Measurements from ENCODE around the gene DPPA3.
"Not testable (repeated sequence)": the region's sequence is repeated elsewhere in the genome, so short reads cannot be mapped to it uniquely, and the experiment has no call there.

DPPA3 gene

GRCh38 chr12:7750350-7750749 lies 39.1 kb downstream of the DPPA3 start:
- in situ Hi-C loops (cut with HindIII; ENCODE audit: low sequenced_read_pairs) = no loop called here
- H3K4me3 ChIP-seq (ENCODE audit: low read depth, low read length) = no peak overlapping the region
- no peak for TF ChIP-seq CTCF (IDR thresholded peaks at IDR 0.05; ENCODE audit: low read depth, low read length, missing control alignments)
- DNase-seq (ENCODE audit: low read depth) = no peak

- no peak for DNase-seq (ENCODE audit: low read depth)
- no peak for TF ChIP-seq CTCF (IDR thresholded peaks at IDR 0.05; ENCODE audit: low read depth, low read length, missing control alignments)
- in situ Hi-C loops (cut with HindIII; ENCODE audit: low sequenced_read_pairs) = no loop called here
- H3K4me3 ChIP-seq (ENCODE audit: low read depth, low read length) = no peak overlapping the region
Observed at GRCh38 chr12:7751394-7751793, 40.2 kb downstream of the DPPA3 start.

- in situ Hi-C loops (cut with HindIII; ENCODE audit: low sequenced_read_pairs); DNase-seq (ENCODE audit: low read depth); H3K4me3 ChIP-seq (ENCODE audit: low read depth, low read length): not testable (repeated sequence)
Observed at GRCh38 chr12:7751941-7752922, 41.0 kb downstream of the DPPA3 start.

GRCh38 chr12:7755668-7756067 lies 44.4 kb downstream of the DPPA3 start:
- H3K4me3 ChIP-seq (ENCODE audit: low read depth, low read length); in situ Hi-C loops (cut with HindIII; ENCODE audit: low sequenced_read_pairs); DNase-seq (ENCODE audit: low read depth): not testable (repeated sequence)

- TF ChIP-seq CTCF (IDR thresholded peaks at IDR 0.05; ENCODE audit: low read depth, low read length, missing control alignments) = no peak
- in situ Hi-C loops (cut with HindIII; ENCODE audit: low sequenced_read_pairs) = no loop called here
- DNase-seq (ENCODE audit: low read depth) = no peak
- no peak overlapping the region for H3K4me3 ChIP-seq (ENCODE audit: low read depth, low read length)
Observed at GRCh38 chr12:7756993-7757392, 45.8 kb downstream of the DPPA3 start.

GRCh38 chr12:7758766-7759140 lies 47.5 kb downstream of the DPPA3 start:
- TF ChIP-seq CTCF (IDR thresholded peaks at IDR 0.05; ENCODE audit: low read depth, low read length, missing control alignments) = no peak
- in situ Hi-C loops (cut with HindIII; ENCODE audit: low sequenced_read_pairs) = no loop called here
- no peak for DNase-seq (ENCODE audit: low read depth)
- no peak overlapping the region for H3K4me3 ChIP-seq (ENCODE audit: low read depth, low read length)

All from astrocyte of the cerebellum (primary cell).